ENCODE measurements around the gene ZNF763. TPM values are rescaled to one million over a fixed set of nuclear protein-coding genes. Genes with fewer than 3 reads are reported as not detected.
A peak's percentile ranks its signal among the peaks of the same experiment; 100 is the strongest.
"Not testable (repeated sequence)": the region's sequence is repeated elsewhere in the genome, so short reads cannot be mapped to it uniquely, and the experiment has no call there.

ZNF763 gene
- total and polyA plus RNA-seq, 12 donors: 0.87 to 11.0 (median 4.8) TPM

GRCh38 chr19:11927227-11927626, 37.6 kb upstream of the ZNF763 start:
- Histone ChIP-seq H3K27me3 (no peaks in the 10 kb centered on the region), H3K27ac (peak overlapping the region in 1 of 10 donors; percentile 18), H3K4me3 (no peak overlapping the region), H3K36me3 (peaks cover 0 to 10% (median 0%) of the 10 kb centered on the region in 9 donors), H3K4me1 (peaks cover 0 to 33% (median 19%) of the 10 kb centered on the region in 9 donors), H3K9me3 (peaks cover 0 to 5% (median 0%) of the 10 kb centered on the region in 11 donors)
- intact Hi-C loops (cut with DNase I): loop anchor here in 1 of 10 donors (5.0 kb wide), 1 partner anchor 60 kb away; no protein-coding TSS in a partner anchor
- ATAC-seq (no peak), DNase-seq (no peak)
- WGBS, 2 donors: 96 to 99% methylated on average over 3 of the region's 3 CpGs
- TF ChIP-seq CTCF (IDR thresholded peaks at IDR 0.05): no peak

- ATAC-seq (no peak), DNase-seq (no peak)
- TF ChIP-seq CTCF (IDR thresholded peaks at IDR 0.05): no peak
- Histone ChIP-seq H3K36me3 (peaks cover 0 to 15% (median 0%) of the 10 kb centered on the region in 9 donors), H3K27me3 (no peaks in the 10 kb centered on the region), H3K4me3 (no peak overlapping the region), H3K27ac (no peak overlapping the region), H3K9me3 (peaks cover 0 to 27% (median 3%) of the 10 kb centered on the region in 11 donors), H3K4me1 (peaks cover 0 to 12% (median 10%) of the 10 kb centered on the region in 9 donors)
- 89 to 91% methylated on average over 3 of the region's 3 CpGs for WGBS, 2 donors
- intact Hi-C loops (cut with DNase I): no loop called here
Observed at GRCh38 chr19:11931051-11931450, 33.8 kb upstream of the ZNF763 start.

GRCh38 chr19:11931513-11931912, 33.3 kb upstream of the ZNF763 start:
- TF ChIP-seq CTCF (IDR thresholded peaks at IDR 0.05): no peak
- peaks cover 0 to 8% (median 5%) of the 10 kb centered on the region in 9 donors for H3K4me1 ChIP-seq
- H3K27ac ChIP-seq: no peak overlapping the region
- H3K9me3 ChIP-seq: peaks cover 0 to 32% (median 3%) of the 10 kb centered on the region in 11 donors
- intact Hi-C loops (cut with DNase I): no loop called here
- WGBS, 2 donors: 98 to 99% methylated on average over 3 of the region's 3 CpGs
- no peak for DNase-seq
- no peak for ATAC-seq
- no peaks in the 10 kb centered on the region for H3K27me3 ChIP-seq
- H3K4me3 ChIP-seq: no peak overlapping the region
- peaks cover 0 to 15% (median 0%) of the 10 kb centered on the region in 9 donors for H3K36me3 ChIP-seq

GRCh38 chr19:11935829-11936228, 29.0 kb upstream of the ZNF763 start:
- Histone ChIP-seq H3K36me3 (peaks cover 0 to 27% (median 6%) of the 10 kb centered on the region in 9 donors), H3K9me3 (peaks cover 0 to 70% (median 15%) of the 10 kb centered on the region in 11 donors)
- ATAC-seq; H3K4me1 ChIP-seq; H3K4me3 ChIP-seq; H3K27ac ChIP-seq; intact Hi-C loops (cut with DNase I); H3K27me3 ChIP-seq; DNase-seq: not testable (repeated sequence)
- 98 to 99% methylated on average over 3 of the region's 3 CpGs for WGBS, 2 donors

- Histone ChIP-seq H3K9me3 (peaks cover 0 to 91% (median 35%) of the 10 kb centered on the region in 11 donors), H3K36me3 (peaks cover 0 to 53% (median 18%) of the 10 kb centered on the region in 9 donors)
- H3K27ac ChIP-seq; DNase-seq; ATAC-seq; H3K4me1 ChIP-seq; H3K4me3 ChIP-seq; H3K27me3 ChIP-seq; intact Hi-C loops (cut with DNase I): not testable (repeated sequence)
- 98 to 100% methylated on average over 3 of the region's 3 CpGs for WGBS, 2 donors
Observed at GRCh38 chr19:11938383-11938782, 26.5 kb upstream of the ZNF763 start.

- 95 to 96% methylated on average over 29 of the region's 29 CpGs for WGBS, 2 donors
- Histone ChIP-seq H3K36me3 (peaks cover 0 to 82% (median 32%) of the 10 kb centered on the region in 9 donors), H3K9me3 (peaks cover 0 to 98% (median 64%) of the 10 kb centered on the region in 11 donors)
- DNase-seq; H3K4me3 ChIP-seq; H3K27me3 ChIP-seq; ATAC-seq; intact Hi-C loops (cut with DNase I); H3K4me1 ChIP-seq; H3K27ac ChIP-seq: not testable (repeated sequence)
Observed at GRCh38 chr19:11941361-11941887, 23.4 kb upstream of the ZNF763 start.

Data from heart right ventricle (tissue), 16 donors.